ENCODE results near the gene MANBA.

The MANBA gene

GRCh38 chr4:102593147-102593546 lies 167.6 kb downstream of the MANBA start:
- H3K9ac ChIP-seq (ENCODE audit: low read length) = no peak overlapping the region
- no peak overlapping the region for H2AFZ ChIP-seq (ENCODE audit: low read depth, low read length, severe bottlenecking)
- no peaks in the 10 kb centered on the region for H4K20me1 ChIP-seq (ENCODE audit: low read depth, low read length)
- H3K9me2 ChIP-seq (replicated peaks; ENCODE audit: insufficient read depth, low read length) = no peaks in the 10 kb centered on the region
- no peak overlapping the region for H3K4me2 ChIP-seq (ENCODE audit: low read depth, low read length, poor library complexity, severe bottlenecking)
- 0 out of 2 replicates have a peak, but pooled peaks cover 3% of the 10 kb centered on the region for H3K36me3 ChIP-seq (ENCODE audit: low read length)
- H3F3A ChIP-seq (ENCODE audit: insufficient read depth) = no peaks in the 10 kb centered on the region
- H3K27ac ChIP-seq (ENCODE audit: low read depth, low read length) = no peak overlapping the region
- no peaks in the 10 kb centered on the region for H3K9me3 ChIP-seq (ENCODE audit: insufficient read depth, low read length)
- TF ChIP-seq EZH2phosphoT487 (conservative IDR thresholded peaks at IDR 0.05; ENCODE audit: low read length) = no peak
- TF ChIP-seq CTCF (IDR thresholded peaks at IDR 0.05; ENCODE audit: insufficient read depth, low read length, poor library complexity, severe bottlenecking) = no peak
- H3K27me3 ChIP-seq (ENCODE audit: low read length) = no peaks in the 10 kb centered on the region
- no peak overlapping the region for H3K4me3 ChIP-seq (ENCODE audit: insufficient read depth, low read length, poor library complexity, severe bottlenecking)
- H3K79me2 ChIP-seq (ENCODE audit: insufficient read depth, low read length) = no peaks in the 10 kb centered on the region

- Histone ChIP-seq H3K4me3 (ENCODE audit: insufficient read depth, low read length, poor library complexity, severe bottlenecking) (no peak overlapping the region), H3K79me2 (ENCODE audit: insufficient read depth, low read length) (no peaks in the 10 kb centered on the region), H3K9me2 (replicated peaks; ENCODE audit: insufficient read depth, low read length) (no peaks in the 10 kb centered on the region), H3K4me2 (ENCODE audit: low read depth, low read length, poor library complexity, severe bottlenecking) (no peak overlapping the region), H3K27me3 (ENCODE audit: low read length) (no peaks in the 10 kb centered on the region), H2AFZ (ENCODE audit: low read depth, low read length, severe bottlenecking) (no peak overlapping the region), H3K9me3 (ENCODE audit: insufficient read depth, low read length) (no peaks in the 10 kb centered on the region), H4K20me1 (ENCODE audit: low read depth, low read length) (no peaks in the 10 kb centered on the region), H3K36me3 (ENCODE audit: low read length) (0 out of 2 replicates have a peak, but pooled peaks cover 3% of the 10 kb centered on the region), H3K27ac (ENCODE audit: low read depth, low read length) (no peak overlapping the region), H3F3A (ENCODE audit: insufficient read depth) (no peaks in the 10 kb centered on the region), H3K9ac (ENCODE audit: low read length) (no peak overlapping the region)
- TF ChIP-seq CTCF (IDR thresholded peaks at IDR 0.05; ENCODE audit: insufficient read depth, low read length, poor library complexity, severe bottlenecking) (no peak), EZH2phosphoT487 (conservative IDR thresholded peaks at IDR 0.05; ENCODE audit: low read length) (no peak)
These were observed 168.5 kb downstream of the MANBA start for GRCh38 chr4:102592256-102592655.

- Histone ChIP-seq H3K27me3 (ENCODE audit: low read length) (no peaks in the 10 kb centered on the region), H4K20me1 (ENCODE audit: low read depth, low read length) (no peaks in the 10 kb centered on the region), H3K9me3 (ENCODE audit: insufficient read depth, low read length) (no peaks in the 10 kb centered on the region), H3K4me3 (ENCODE audit: insufficient read depth, low read length, poor library complexity, severe bottlenecking) (no peak overlapping the region), H3K9ac (ENCODE audit: low read length) (no peak overlapping the region), H3K27ac (ENCODE audit: low read depth, low read length) (no peak overlapping the region), H3K4me2 (ENCODE audit: low read depth, low read length, poor library complexity, severe bottlenecking) (no peak overlapping the region), H3K79me2 (ENCODE audit: insufficient read depth, low read length) (no peaks in the 10 kb centered on the region), H2AFZ (ENCODE audit: low read depth, low read length, severe bottlenecking) (no peak overlapping the region), H3F3A (ENCODE audit: insufficient read depth) (no peaks in the 10 kb centered on the region), H3K9me2 (replicated peaks; ENCODE audit: insufficient read depth, low read length) (no peaks in the 10 kb centered on the region), H3K36me3 (ENCODE audit: low read length) (no peaks in the 10 kb centered on the region)
- no peak for TF ChIP-seq EZH2phosphoT487 (conservative IDR thresholded peaks at IDR 0.05; ENCODE audit: low read length)
- TF ChIP-seq CTCF (IDR thresholded peaks at IDR 0.05; ENCODE audit: insufficient read depth, low read length, poor library complexity, severe bottlenecking) = no peak
These were observed 171.0 kb downstream of the MANBA start for GRCh38 chr4:102589743-102590142.
